Embryonic facial prominence (tissue), 1 donor: ENCODE measurements around the gene SLC7A1.
A peak's percentile ranks its signal among the peaks of the same experiment; 100 is the strongest.

ENCODE experiments used
- DNase-seq: peaks from one replicate; pipeline ENCODE4 v3.0.0-alpha.2; 2016; ENCODE audit errors: extremely low spot score

Gene SLC7A1

DNA sequence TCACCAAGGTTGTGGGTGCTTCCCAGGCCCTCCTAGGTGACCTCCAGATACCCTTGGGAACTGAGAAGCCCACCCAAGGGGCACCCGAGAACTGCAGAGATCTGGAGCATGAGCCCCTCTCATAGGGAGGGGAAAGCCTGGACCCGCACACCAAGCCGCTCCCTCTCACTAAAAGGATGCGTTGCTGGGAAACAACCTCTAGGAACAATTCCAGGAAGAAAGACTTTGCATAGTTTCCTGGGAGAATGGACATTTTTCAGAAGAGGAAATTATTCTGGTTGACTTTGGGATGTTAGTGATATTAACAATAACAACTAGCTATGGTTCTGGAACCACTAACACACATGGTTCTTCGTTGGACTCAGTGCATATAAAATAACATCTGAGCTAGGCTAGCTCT is 64.6 kb downstream of the SLC7A1 start:
- no peak for DNase-seq

DNA sequence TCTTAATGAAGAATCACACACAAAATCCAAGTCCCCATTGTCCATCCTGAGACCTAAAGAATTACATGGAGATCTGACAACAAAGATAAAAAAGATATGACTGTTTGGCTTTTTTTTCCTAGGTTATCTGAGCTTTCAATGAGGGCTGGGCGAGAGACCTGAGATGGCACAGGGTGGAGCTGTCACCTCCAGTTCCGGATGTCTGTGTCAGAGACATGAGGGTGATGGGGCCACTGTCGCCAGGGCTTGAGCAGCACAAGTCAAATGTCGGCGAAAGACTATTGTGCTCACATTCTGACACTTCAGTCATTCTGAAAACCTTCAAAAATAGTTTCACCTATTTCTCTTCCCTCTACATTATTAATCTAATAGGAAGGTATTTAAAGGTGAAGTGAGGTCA is 65.7 kb downstream of the SLC7A1 start:
- no peak for DNase-seq

- DNase-seq, result no peak
Observed at GRCh38 chr13:29527916-29528315, 67.6 kb downstream of the SLC7A1 start.

- no peak for DNase-seq
Observed at GRCh38 chr13:29527511-29527910, 68.0 kb downstream of the SLC7A1 start.

DNA sequence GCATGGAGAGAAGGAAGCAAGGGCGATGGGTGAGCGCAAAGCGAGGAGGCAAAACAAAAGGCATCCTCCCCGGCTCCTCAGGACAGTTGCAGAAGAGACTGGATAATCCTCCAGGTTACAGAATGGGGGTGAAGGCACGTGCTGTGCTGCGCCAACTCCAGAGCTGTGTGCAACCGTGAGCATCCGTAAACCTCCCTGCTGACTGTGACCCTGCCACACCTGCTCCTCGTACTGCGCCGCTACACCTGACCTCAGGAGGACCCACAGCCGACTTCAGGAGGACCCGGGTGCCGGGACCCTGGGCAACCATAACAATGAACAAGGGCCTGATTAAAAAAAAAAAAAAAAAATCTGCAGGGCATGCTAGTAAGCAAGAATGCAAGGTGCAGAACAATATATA is 68.7 kb downstream of the SLC7A1 start:
- DNase-seq, result no peak

DNA sequence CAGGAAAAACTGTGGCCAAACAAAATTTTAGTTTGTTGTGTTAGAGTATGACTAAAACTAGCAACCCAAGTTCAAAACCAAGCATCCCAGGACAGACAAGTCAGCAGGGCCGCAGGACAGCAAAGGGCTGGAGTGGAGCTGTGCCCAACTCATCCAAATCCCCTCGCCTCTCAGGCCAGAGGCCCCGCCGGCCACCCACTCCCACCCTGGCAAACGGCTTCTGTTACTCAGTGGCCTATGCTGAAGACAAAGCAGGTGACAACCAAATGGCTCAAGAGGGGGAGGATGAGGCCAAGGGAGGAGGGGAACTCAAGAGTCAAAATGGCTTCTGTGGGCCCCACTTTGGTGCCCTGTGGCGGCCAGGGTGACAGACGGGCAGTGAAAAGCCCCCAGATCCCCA is 69.7 kb downstream of the SLC7A1 start:
- no peak for DNase-seq

DNA sequence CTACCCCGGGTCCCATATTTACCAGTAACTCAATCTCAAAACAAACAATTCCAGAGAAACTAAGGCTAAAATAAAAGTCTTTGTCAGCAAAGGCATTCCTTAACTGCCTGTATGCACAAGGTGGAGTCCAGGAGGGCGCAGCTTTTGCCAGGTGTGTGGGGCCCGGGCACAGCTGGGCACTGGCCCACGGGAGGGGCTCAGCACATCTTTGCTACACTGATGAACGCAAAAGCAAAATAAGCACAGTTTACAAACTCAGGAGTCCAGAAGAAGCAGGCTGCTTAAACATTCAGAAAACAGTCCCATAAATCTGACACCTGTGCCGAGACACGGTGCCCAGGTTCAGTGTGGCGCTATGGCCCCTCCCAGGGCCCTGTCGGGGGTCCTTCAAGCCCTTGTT is 70.8 kb downstream of the SLC7A1 start:
- DNase-seq, result no peak

DNA sequence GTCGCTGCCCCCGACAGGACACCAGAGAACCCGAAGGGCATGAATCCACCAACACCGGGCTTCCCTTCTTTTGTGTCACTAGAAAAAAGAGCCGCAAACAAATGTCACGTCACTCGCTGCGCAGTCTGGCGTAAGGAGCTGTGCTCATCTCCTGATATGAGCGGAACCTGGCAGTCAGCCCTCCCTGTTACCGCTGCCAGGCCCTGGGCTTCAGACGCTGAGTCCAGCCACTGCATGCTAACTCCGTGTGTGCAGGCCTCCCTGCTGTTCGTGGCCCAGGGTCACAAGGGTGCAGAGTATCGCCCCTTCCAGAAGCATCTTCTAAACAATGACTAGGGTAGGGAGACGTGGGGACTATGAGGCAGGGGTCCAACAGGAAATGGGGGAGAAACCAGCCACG is 71.3 kb downstream of the SLC7A1 start:
- DNase-seq, result no peak

- DNase-seq, result no peak
Observed at GRCh38 chr13:29523199-29523961, 72.1 kb downstream of the SLC7A1 start.

DNA sequence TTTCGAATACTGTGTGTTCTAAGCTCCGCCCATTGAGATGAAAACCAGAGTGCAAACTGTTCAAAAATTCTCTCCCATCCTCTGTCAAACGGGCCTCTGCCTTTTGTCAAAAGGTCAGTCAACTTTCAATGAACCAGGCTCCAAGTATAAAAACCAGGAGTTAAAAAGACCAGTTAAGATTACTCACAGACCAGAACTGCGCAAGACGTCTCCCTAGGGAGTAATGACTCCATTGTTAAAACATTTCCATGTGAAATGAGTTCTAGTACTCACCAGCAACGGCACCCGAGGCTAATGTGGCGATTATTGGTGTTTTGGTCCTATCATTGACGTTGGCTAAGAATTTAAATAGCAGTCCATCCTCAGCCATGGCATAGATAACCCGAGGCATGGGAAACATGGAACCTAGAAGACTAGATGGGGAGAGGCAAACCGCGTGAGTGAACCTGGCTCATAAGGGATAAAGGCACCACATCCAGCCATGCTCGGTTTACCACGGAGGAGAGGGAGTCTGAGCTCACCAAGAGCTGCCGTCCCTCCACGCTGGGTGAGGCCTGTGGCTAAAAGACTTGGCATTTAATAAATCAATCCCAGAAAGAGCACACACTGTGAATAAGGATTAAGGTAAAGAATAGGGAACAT is 73.3 kb downstream of the SLC7A1 start:
- DNase-seq, result no peak

- no peak for DNase-seq
Observed at GRCh38 chr13:29521336-29521735, 74.2 kb downstream of the SLC7A1 start.

DNA sequence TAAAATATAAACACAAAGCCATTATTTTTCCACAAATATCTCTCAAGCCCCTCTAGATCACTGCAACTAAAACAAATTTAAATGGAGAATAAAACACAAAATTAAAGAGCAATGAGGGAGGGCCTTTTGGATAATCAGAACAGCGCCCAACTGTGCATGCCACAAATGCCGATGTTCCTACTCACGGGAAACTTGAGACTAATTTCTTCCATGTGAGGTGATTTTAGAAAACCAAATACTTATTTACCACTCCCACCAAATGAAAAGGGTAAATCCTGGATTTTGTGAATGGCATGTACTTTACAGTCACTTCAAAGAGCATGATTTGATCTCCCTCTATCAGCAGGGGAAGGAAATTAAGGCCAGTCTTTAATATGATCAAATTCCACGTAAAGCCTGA is 74.8 kb downstream of the SLC7A1 start:
- DNase-seq, result peak; percentile 60

- no peak for DNase-seq
Observed at GRCh38 chr13:29519921-29520320, 75.6 kb downstream of the SLC7A1 start.

DNA sequence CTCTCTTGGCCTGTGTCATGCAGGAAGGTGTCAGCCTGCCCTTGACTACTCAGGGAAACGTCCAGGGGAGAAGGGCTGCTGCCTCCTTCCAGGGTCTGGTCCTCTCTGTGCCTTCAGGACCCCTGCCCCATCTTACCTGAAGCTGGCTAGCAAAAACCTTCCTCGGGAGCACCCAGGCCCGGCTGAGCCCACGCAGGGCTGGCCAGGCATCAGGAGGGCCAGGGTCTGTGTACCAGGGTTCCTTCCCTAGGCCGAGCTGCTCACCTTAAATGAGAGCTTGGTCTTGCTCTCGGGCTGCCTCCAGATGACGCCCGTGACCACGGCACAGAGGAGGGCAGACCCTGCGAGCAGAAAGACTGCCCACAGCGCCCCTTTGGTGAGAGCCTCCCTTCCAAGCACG is 78.6 kb downstream of the SLC7A1 start:
- no peak for DNase-seq

- no peak for DNase-seq
Observed at GRCh38 chr13:29516012-29516411, 79.5 kb downstream of the SLC7A1 start.

GRCh38 chr13:29515372-29515771 is 80.1 kb downstream of the SLC7A1 start:
- DNase-seq, result no peak

GRCh38 chr13:29514720-29515310 is 80.7 kb downstream of the SLC7A1 start:
- no peak for DNase-seq

DNA sequence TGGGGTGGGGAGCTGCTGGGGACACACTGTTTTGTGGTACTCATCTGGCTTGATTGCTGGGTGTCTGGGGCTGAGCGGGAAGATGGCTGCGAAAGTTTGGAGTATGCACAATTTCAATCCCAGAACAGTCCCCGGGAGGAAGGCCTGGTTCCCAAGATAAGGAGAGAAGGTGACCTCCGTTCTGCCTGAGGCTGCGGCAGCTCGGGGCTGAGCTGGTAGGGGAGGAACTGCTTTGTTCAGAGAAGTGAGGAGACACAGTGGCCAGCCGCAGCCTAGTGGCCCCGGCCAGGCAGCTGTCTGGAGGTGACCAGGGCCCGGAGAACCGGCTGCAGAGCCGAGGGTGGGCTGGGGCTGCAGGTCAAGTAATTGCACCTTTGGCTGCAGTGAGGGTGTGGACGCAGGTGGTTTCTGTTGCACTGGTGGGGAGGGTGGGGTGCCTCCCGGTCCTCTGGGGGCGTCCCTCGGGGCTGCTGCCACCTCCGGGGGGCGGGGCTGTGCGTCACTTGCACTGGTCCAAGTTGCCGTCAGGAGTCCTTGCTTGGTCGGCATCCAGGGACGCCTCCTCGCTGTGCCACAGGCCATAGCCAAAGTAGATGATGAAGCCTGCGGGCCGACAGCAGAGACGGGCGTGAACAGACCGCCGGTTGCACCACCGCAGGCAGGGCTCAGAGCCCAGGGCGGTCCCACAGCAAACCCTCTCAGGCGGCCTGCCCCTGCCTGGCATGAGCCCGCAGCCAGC is 81.3 kb downstream of the SLC7A1 start:
- no peak for DNase-seq

GRCh38 chr13:29513002-29513980 is 82.2 kb downstream of the SLC7A1 start:
- no peak for DNase-seq

DNA sequence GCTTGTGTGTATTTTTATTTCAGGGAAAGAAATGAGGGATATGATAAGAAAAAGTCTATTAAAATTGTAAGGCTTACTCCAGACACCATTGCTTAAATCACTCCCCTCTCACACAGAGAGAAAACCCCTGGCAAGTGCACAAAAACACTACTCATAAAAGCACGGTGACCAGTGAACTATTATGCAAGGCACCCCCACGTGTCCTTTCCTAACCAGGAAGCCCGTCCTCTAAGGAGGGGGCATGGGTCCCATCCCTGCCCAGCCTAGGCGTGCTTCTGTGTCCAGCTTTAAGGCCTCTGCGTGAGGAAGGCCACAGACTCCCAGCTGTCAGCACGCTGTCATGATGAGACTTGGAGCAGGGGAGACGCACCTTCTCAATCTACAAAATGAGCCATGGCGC is 83.5 kb downstream of the SLC7A1 start:
- DNase-seq, result no peak

DNA sequence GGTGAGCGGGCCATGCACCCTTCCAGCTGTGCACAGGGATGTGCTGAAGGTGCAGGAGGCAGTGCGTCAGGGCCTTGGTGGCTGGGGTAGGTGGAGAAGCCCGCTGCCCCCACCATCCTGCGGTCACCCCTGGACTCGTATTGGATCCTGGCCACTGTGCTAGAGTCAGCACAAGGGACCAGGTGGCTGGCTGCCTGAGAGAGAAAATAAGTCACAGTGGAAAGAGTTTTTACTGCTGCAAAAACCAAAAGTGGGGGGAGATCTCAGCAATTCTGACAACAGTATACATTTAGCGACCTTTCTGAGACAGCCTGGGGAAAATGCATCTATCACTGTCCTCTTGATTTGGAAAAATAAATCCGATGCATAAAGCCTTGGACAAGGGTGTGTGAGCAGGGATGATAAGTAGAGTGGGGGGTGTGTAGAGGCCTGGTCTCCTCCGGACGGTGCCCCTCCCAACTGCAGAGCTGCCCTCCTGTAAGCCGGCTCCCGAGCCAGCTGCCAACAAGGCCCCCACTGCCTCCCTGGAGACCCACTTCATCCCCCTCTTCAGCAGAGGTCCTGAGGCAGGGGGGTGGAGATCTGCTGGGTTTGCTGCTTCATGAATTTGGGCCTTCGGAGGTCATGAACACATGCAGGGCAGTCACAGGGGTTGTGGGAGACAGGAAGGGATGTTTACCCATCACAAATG is 84.2 kb downstream of the SLC7A1 start:
- no peak for DNase-seq
